Mucosa of descending colon (tissue), 3 donors: ENCODE data around the gene POR. TPM values are rescaled to one million over a fixed set of nuclear protein-coding genes. Genes with fewer than 3 reads are reported as not detected.
A peak's percentile ranks its signal among the peaks of the same experiment; 100 is the strongest.

Experiments used
- ATAC-seq: fragments of 200-7000 bp; cut with Tn5 transposase; one replicate; pipeline ENCODE4 v1.9.1; 2020; ENCODE audit warnings: mild to moderate bottlenecking, moderate library complexity
- DNase-seq, 3 donors: peaks; one replicate each; pipeline ENCODE4 v3.0.0-alpha.2; 2020
- H3K36me3 ChIP-seq: fragments of 200-600 bp; one replicate; pipeline ENCODE4 v1.8.0; 2021; ENCODE audit warnings: low read depth, mild to moderate bottlenecking
- H3K4me1 ChIP-seq: fragments of 200-600 bp; one replicate; pipeline ENCODE4 v1.8.0; 2021; ENCODE audit warnings: low read depth, mild to moderate bottlenecking
- H3K4me3 ChIP-seq: fragments of 200-600 bp; one replicate; pipeline ENCODE4 v1.8.0; 2021; ENCODE audit warnings: mild to moderate bottlenecking
- H3K9me3 ChIP-seq: fragments of 200-600 bp; one replicate; pipeline ENCODE4 v1.8.0; 2021; ENCODE audit warnings: mild to moderate bottlenecking
- intact Hi-C, 2 donors: fragments of 100-400 bp; cut with DNase I in 1 of 2; cut with micrococcal nuclease in 1 of 2; formaldehyde crosslinking; loops; one replicate each; pipeline versions ENCODE4 v1.11.0 to v1.11.1; 2022; cut with DNase I, micrococcal nuclease
- long read RNA-seq, 2 donors: library from polyadenylated mRNA; unstranded; transcript quantifications; one replicate each; pipeline ENCODE4 v2.0.0, GENCODE V29; 2019 to 2021
- total RNA-seq, 3 donors: library from RNA; stranded (reverse); fragmentation: NEBNext Ultra II Directional in 2 of 3; extraction: Animal tissue kit (Norgen Biotek cat#: 25700) in 2 of 3; gene quantifications; one replicate each; pipeline versions ENCODE4 v1.2.1 to v1.2.4, GENCODE V29; 2021 to 2023
- TF ChIP-seq, protein P1 (sequence below): fragments of 200-600 bp; IDR thresholded peaks from one replicate; pipeline ENCODE4 v1.8.0; 2022; ENCODE audit warnings: antibody characterized with exemption, mild to moderate bottlenecking
- donor health status: DM: no; HTN: no; CAD: no; lungs with moderate emphysema.
- donor health status: DM: no; HTN: no; CAD: no.
- donor health status: DM: no; HTN: yes; CAD: no.

Gene POR
- 100 to 1,000 TPM in 2 of 3 donors, 10 to 100 TPM in 1; 76.4 to 122 (median 118) TPM for total RNA-seq
- long read RNA-seq, donor 1, transcript POR-218 (16 exons, 2,522 nt): major isoform, 54 of 116 reads
- long read RNA-seq, donor 1, partial matches to known transcripts: 39 of 116 reads
- long read RNA-seq, donor 1, other reads (novel, unspliced or antisense): 20 of 116 reads
- long read RNA-seq, donor 2, transcript POR-218 (16 exons, 2,522 nt): major isoform, 28 of 53 reads
- long read RNA-seq, donor 2, partial matches to known transcripts: 15 of 53 reads
- long read RNA-seq, donor 2, other reads (novel, unspliced or antisense): 3 of 53 reads

DNA sequence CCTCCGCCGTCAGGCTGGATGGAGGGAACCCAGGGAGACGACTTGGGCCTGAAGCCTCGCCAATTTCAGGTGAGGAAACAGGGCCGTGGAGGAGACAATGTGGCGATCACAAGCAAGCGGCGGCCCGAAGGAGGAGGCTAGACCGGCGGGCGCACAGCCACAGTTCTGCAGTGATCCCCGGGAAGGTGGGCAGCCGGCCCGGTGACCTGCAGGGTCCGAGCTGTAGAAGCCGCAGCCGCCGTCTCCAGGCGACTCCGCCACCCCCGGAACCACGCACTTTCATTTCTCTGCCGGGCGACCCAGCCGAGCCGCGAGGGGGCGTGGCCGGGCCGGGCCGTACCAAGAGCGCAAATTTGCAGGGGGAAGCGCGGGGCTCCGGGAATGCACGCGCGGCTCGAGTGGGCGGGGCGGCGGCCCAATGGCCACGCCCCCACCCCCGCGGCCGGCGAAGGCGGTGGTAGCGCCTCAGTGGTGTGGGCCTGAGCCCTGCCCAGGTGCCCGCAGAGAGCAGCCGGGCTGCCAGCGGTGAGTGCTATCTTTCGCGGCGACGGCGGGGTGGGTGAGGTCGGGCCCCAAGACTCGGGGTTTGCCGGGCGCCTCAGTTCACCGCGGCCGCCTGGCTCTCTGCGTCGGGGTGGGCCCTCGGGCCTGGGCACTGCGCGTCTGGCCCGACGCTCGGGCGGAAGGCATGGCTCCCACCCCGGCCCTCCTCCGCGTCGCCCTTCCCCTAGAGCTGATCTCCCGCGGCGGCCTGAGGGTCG is at the start of gene POR:
Gene POR (plus strand): TSS at position 501 of the 761 bp plus-strand sequence. CDS start 38,847 bp downstream, outside the sequence.
- Histone ChIP-seq H3K4me3 (peak within 1 kb of the TSS; percentile 100), H3K4me1 (peaks cover 10% of the 10 kb centered on the region), H3K36me3 (no peaks in the 10 kb centered on the region), H3K9me3 (no peaks in the 10 kb centered on the region)
- ATAC-seq: peak; percentile 99
- TF ChIP-seq, protein P1, sequence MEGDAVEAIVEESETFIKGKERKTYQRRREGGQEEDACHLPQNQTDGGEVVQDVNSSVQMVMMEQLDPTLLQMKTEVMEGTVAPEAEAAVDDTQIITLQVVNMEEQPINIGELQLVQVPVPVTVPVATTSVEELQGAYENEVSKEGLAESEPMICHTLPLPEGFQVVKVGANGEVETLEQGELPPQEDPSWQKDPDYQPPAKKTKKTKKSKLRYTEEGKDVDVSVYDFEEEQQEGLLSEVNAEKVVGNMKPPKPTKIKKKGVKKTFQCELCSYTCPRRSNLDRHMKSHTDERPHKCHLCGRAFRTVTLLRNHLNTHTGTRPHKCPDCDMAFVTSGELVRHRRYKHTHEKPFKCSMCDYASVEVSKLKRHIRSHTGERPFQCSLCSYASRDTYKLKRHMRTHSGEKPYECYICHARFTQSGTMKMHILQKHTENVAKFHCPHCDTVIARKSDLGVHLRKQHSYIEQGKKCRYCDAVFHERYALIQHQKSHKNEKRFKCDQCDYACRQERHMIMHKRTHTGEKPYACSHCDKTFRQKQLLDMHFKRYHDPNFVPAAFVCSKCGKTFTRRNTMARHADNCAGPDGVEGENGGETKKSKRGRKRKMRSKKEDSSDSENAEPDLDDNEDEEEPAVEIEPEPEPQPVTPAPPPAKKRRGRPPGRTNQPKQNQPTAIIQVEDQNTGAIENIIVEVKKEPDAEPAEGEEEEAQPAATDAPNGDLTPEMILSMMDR: peak; percentile 18
- intact Hi-C loops: no loop called here
- DNase-seq: peak; percentile 96 to 99 (median 97)

DNA sequence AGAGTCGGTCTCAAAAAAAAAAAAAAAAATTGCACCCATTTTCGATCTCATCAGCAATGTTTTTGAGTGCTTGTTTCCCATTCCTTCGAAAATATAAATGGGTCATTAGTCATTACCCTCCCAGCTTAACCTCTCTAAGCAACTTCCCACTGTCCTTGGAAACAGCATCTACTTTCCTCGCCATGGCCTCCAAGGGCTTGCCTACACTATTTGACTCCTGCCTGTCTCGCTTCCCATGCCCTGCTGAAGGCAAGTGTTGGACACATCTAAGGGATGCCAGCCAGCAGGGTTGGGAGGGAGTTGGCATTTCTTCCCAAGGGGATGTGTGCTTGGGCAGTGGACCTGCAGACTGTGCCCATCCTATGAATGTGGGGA is 48.9 kb upstream of the POR start:
- Histone ChIP-seq H3K9me3 (no peaks in the 10 kb centered on the region), H3K4me3 (no peak overlapping the region), H3K4me1 (no peaks in the 10 kb centered on the region), H3K36me3 (no peaks in the 10 kb centered on the region)
- DNase-seq: no peak
- TF ChIP-seq, protein P1: no peak
- intact Hi-C loops: loop anchor here (1.0 to 10.0 kb wide), 2 partner anchors 154 to 159 kb away; no protein-coding TSS in a partner anchor
- ATAC-seq: peak; percentile 30

DNA sequence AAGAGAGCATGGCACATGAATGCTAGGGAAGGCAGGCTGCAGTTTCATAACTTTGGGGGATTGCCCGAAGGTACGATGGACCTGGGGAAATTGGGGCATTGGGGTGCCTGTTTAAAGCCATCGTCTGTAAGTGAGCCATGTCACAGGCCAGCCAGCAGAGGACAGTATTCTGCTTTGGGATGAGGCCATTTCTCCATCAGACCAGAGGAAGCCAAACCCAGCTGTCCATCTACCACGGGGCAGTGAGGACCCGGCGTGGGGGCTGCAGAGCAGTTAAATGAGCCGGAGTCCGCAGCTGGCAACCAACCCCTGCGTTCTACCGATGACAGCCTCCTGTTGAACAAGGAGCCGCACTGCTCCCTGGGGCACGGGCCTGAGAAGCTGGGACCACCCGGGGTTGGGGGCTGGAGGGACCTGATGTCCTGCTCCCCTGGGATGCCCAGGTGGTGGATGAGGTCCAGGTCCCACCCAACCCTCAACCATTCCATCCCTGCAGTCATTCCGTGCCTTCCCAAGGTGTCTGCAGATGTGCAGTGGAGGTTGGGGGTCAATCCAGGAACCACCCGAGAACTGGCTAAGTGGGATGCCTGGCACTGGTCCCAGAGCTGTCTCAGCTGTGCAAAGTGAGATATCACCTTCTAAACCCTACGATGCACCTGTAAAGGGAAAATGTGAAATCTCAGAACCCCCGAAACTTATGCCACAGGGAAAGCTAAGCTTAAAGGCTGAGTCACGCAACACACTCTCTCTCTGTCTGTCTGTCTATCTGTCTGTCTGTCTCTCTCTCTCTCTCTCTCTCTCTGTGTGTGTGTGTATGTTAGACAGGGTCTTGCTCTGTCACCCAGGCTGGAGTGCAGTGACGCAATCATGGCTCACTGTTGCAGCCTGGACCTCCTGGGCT is 48.2 kb upstream of the POR start:
- peak in 2 of 3 donors; percentile 52 to 72 for DNase-seq
- H3K9me3 ChIP-seq: no peaks in the 10 kb centered on the region
- intact Hi-C loops: loop anchor here (1.0 to 10.0 kb wide), 2 partner anchors 154 to 158 kb away; no protein-coding TSS in a partner anchor
- no peak overlapping the region for H3K4me3 ChIP-seq
- TF ChIP-seq, protein P1: peak; percentile 89
- peak; percentile 93 for ATAC-seq
- no peaks in the 10 kb centered on the region for H3K4me1 ChIP-seq
- H3K36me3 ChIP-seq: no peaks in the 10 kb centered on the region

DNA sequence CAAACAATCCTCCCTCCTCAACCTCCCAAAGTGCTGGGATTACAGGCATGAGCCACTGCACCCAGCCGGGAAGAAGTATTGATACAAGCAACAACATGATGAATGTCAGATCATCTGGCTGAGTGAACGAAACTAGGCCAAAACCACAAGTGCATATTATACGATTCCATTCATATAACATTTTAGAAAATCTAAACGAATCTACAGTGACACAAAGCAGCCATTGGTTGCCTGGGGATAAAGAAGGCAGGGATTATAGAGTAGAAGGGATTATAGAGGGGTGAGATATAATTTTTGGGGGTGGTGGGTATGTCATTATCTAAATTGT is 47.6 kb upstream of the POR start:
- TF ChIP-seq, protein P1: no peak
- intact Hi-C loops: loop anchor here in 1 of 2 donors (10.0 kb wide), 1 partner anchor 157 kb away; no protein-coding TSS in a partner anchor
- no peaks in the 10 kb centered on the region for H3K9me3 ChIP-seq
- no peaks in the 10 kb centered on the region for H3K36me3 ChIP-seq
- no peak for DNase-seq
- ATAC-seq: no peak
- no peaks in the 10 kb centered on the region for H3K4me1 ChIP-seq
- no peak overlapping the region for H3K4me3 ChIP-seq

DNA sequence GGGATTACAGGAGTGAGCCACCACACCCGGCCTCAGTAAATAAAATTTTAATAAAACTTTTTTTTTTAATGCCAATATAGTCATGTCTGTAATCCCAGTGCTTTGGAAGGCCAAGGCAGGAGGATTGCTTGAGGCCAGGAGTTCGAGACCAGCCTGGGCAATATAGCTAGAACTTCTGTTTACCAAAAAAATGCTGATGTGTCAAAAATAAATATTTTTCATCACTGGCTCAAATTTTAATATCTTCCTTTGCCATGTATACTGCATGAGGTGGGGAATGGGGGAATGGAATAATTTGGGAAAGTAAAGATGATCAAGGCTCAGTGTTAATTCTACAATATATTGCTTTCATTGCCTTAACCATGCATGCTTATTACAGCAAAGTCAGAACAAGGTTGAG is 46.8 kb upstream of the POR start:
- Histone ChIP-seq H3K36me3 (no peaks in the 10 kb centered on the region), H3K9me3 (no peaks in the 10 kb centered on the region), H3K4me1 (no peaks in the 10 kb centered on the region), H3K4me3 (no peak overlapping the region)
- DNase-seq: no peak
- ATAC-seq: no peak
- intact Hi-C loops: loop anchor here in 1 of 2 donors (10.0 kb wide), 1 partner anchor 157 kb away; no protein-coding TSS in a partner anchor
- TF ChIP-seq, protein P1: no peak
